HG03457 (cell line): Measurements from ENCODE around the gene MPI.
"Not testable (repeated sequence)": the region's sequence is repeated elsewhere in the genome, so short reads cannot be mapped to it uniquely, and the experiment has no call there.

ENCODE experiments used
- ATAC-seq: cut with Tn5 transposase; IDR thresholded peaks from one replicate; pipeline ENCODE4 v1.9.1; 2021; ENCODE audit warnings: moderate number of reproducible peaks; ENCODE audit not compliant: unreplicated experiment

Gene MPI

GRCh38 chr15:74890665-74890960, 771 bp downstream of the MPI start:
- no peak for ATAC-seq

DNA sequence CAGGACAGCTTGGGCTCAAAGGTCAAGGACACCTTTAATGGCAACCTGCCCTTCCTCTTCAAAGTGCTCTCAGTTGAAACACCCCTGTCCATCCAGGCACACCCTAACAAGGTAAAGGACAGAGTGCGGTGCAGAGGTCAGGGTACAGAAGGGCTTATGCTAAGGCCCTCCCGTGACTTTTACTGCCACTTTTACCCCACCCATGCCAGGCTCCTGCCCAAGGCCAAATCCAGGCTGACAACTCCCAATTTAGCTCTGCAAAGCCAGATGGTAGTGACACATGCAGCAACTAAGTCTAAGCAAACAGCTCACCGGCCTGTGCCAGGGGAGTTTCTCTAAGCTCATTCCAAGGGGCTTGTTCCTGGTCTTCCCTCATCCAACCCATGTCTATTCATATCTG, 1.6 kb downstream of the MPI start:
- ATAC-seq = no peak

DNA sequence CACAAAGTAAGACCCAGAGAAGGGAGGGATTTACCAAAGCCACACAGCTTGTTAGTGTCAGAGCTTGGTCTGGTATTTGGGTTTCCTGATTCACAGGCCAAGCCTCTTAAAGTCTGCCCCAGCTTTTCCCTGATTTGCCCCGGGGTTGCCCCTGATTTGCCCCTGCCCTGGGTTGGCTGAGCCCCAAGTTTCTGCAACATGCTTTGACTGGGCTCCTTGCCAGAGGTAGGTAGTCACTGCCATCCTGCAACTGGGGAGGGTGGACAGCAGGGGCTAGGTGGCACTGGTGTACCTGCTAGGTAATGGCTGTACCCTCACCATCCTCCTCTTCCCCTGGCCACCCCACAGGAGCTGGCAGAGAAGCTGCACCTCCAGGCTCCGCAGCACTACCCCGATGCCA, 2.5 kb downstream of the MPI start:
- ATAC-seq = no peak

DNA sequence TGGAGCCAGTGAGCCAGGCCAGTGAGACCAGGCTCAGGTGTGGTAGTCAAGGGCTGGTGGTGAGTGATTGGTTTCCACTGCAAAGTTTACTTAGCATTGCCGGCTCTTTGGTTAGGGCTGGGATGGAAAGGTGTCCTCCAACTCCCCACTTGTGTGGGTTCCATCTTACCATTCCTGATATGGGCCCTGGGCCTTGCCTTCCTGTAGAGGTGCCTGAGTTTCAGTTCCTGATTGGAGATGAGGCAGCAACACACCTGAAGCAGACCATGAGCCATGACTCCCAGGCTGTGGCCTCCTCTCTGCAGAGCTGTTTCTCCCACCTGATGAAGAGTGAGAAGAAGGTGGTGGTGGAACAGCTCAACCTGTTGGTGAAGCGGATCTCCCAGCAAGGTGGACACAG, 3.1 kb downstream of the MPI start:
- ATAC-seq = no peak

- no peak for ATAC-seq
Measured at GRCh38 chr15:74893627-74894026, 3.8 kb downstream of the MPI start.

DNA sequence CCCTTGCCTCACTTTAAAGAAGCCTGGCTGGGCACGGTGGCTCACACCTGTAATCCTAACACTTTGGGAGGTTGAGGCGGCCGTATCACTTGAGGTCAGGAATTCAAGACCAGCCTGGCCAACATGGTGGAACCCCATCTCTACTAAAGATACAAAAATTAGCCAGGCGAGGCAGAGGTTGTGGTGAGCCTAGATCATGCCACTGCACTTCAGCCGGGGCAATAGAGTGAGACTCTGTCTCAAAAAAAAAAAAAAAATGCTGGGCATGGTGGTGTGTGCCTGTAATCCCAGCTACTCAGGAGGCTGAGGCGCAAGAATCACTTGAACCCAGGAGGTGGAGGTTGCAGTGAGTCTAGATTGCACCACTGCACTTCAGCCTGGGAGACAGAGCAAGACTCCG, 4.5 kb downstream of the MPI start:
- ATAC-seq = not testable (repeated sequence)

DNA sequence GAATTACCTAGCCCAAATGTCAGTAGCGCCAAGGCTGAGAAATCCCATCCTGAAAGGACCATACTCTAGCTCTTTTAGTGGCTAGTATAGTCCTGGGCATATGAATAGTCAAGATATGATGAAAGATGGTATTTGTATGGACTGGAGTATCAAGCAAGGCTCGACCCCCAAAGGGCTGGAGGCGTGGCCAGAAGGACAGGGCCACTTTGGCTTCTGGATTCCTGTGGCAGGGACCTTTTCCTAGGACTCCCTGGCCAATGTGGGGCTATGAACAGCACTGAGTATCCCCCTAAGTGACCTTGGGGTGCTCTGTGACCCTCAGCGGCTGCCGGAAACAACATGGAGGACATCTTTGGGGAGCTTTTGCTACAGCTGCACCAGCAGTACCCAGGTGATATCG, 6.0 kb downstream of the MPI start:
- ATAC-seq = no peak

- ATAC-seq = no peak
Measured at GRCh38 chr15:74896316-74896715, 6.5 kb downstream of the MPI start.

DNA sequence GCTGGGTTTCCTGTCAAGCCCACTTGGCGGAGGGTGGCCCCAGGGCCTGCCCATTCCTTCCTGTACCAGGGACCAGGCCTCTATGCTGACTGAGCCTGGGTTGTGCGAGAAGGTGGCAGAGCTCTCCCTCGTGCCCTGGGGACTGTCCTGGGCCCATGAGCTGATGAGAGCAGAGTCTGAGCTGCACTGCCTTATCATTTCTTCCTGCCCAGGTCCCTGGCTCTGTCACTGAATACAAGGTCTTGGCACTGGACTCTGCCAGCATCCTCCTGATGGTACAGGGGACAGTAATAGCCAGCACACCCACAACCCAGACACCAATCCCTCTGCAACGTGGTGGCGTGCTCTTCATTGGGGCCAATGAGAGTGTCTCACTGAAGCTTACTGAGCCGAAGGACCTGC, 7.5 kb downstream of the MPI start:
- no peak for ATAC-seq

DNA sequence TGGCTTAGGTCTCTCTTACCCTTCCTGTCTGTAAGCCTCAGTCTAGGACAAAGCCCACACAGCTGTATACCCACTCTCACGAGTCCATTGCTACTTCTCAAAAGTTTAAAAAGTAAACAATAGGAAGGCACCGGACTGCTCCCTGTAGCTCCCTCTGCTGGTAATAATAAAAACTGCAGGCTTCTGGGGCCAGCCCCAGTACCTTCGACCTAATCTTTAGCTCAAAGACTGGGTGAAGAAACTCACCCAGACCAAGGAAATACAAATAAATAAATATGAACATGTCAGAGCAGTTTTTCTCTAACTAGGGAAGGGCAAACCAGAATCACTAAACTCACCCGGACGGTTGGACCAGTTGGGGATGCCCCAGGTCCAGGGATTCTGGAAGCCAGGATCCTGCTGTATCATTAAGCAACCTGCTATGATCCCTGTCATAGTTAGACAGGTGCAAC, 11.8 kb downstream of the MPI start:
- ATAC-seq = no peak

DNA sequence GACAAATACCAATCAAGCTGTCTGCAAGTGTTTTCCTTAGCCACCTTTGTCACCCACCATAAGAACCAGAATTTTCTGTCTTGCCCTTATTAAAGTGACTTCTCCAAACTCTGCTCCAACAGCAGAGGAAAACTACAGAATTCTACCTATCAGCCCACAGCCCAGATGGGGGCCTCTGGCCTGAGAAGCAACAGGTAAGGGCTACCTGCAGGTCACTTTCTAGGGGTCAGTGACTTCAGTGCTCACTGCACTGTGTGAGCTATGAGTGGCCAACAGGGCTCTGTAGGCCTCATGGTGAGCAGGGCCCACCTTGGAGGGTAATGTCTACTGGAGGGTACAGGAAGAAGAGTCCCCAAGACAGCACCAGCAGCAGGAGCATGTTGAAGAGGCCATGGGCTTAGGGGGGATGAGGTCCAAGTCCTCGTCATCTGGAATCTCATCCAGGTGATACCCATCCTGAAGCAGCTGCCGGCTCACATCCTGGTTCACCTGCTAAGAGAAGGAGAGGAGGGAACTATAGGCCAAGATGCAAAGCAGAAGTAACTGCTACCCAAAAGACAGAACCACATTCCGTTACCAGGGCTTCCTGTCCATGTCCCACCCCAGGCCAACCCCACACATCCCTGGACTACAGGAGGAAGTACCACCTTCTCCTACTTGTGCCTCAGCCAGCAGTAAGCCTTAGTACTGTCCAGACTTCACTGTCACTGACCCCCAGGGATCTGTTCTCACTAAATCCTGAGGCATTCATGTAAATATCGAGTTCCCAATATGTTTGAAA, 12.6 kb downstream of the MPI start:
- no peak for ATAC-seq

DNA sequence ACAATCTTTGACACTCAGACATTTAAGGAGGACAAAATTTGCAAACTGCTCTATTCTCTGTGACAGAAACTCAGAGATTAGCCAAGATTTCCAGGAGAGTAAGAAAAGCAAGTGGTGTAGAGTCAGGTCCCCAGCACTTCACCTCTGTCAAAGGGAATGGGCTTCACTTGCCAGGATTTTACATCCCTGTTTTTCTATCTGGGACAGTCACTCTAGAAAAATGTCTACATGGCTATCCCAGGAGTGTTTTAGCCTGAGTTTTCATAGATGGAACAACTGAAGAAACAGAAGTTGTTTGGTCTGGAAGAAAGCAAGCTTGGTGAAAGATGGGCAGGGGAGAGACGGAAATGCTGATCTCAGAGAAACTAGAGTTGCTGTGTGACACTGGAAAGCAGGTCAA, 13.8 kb downstream of the MPI start:
- ATAC-seq = no peak

- ATAC-seq = no peak
Measured at GRCh38 chr15:74904190-74904805, 14.5 kb downstream of the MPI start.

DNA sequence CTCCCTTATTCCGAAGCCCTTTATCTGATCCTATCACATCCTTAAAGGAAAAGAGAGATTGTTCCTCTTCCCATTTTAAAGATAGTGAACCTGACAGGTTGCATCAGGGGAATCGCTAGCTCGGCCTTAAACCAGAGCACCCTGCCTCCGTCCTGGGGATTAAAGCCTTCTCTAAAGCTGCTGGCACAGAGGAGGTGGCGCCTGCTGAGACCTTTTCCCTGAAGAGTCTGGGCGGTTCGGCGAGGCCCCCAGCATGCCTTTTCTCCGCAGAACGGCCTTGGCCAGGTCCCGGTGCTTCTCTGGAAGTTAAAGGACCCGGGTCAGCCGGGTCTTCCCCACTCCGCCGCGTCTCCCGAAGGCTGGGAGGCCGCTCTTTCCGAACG, 16.2 kb downstream of the MPI start:
- ATAC-seq = no peak

DNA sequence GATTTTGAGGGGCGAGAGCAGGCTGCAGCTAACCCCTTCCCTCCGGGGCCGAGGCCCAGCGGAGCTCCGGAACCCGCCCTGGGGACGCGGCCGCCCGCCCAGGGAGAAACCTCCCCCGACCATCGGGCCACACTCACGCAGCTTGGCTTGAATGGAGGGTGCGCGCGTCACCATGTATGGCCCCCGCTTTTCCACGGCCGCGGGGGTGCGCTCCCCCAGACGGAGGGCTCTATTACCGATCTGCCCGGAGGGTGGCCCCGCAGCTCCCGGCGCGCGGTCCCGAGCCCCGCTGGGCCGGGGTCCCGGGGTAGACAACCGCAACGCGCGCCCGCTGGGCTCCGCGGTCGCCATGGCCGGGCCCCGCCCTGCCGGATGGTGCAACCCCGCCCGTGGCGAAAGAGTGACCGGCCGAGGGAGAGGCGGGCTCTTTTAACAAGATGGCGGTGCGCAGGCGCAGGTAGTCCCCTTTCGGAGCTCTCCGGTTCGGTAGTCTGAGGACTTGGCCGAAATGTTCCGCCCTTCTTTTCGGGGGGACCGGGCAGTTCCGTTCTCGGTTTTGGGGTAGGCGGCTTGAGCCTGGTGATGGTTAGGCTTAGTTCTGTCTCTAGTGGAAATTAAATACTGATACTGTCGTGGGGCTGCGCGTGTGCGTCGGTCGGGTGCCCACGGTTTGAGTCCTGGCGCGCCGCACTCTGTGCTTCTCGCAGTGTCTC, 16.8 kb downstream of the MPI start, which contains the start of gene FAM219B:
FAM219B (minus strand) TSS at position 402 of the 713 bp plus-strand sequence; CDS start at position 351, 51 bp downstream.
- no peak for ATAC-seq

DNA sequence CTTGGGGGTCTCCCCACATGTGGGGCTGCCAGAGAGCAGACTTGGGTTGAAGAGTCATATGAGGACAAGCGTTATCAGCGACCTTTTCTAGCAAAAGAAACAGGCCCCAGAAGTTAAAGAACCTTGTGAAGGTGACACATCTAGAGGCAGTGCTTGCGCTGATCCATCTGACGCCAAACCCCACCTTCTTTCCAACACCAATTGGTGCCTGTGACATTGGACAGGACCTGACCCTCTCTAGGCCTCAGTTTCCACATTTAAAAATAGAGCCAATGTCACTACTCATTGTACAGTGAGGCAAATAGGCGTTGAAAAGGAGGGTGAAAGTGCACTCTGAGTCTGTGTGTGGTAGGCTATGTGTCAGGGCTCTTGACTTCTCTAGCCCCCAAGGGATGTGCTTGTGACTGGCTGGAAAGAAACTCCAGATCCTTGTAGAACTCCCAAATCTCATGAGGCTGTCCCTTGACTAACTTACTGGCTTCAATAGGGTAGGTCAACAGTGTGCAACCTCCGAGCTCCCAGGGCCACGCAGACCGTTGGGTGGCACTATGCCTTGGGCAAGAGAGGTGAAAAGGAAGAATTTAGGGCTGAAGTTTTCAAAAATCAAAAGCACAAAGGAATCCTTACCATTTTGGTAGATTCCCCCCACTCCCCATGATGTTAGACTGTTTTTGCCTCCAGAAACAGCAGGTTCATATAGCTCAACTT, 17.5 kb downstream of the MPI start:
- ATAC-seq = no peak

DNA sequence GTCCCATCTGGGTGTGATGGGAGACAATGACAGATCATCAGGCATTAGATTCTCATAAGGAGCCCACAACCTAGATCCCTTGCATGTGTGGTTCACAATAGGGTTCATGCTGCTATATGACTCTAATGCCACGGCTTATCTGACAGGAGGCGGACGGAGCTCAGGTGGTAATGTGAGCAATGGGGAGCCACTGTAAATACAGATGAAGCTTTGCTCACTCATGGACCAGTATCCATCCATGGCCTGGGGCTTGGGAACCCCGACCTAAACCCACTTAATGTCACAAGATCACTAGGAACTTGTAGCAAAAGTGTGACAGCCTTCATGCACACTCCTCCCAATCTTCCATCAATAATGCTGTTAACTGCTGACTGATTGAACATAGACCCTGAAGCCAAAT, 18.8 kb downstream of the MPI start:
- no peak for ATAC-seq

DNA sequence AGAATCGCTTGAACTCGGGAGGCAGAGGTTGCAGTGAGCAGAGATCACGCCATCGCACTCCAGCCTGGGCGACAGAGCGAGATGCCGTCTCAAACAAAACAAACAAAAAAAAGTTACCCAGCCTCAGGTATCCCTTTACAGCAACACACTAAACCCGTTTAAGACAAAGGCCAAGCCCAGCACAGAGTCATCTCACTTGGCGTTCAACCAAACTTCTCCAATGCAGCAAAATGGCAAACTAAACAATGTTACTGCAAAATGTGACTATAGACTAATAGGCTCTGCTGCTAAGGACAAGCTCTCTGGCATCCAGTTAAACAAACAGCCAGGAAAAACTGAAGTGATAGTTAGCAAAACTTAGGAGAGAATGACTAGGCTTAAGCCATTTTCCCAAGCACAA, 23.2 kb downstream of the MPI start:
- ATAC-seq = no peak

GRCh38 chr15:74913799-74914198, 24.0 kb downstream of the MPI start:
- ATAC-seq = not testable (repeated sequence)

DNA sequence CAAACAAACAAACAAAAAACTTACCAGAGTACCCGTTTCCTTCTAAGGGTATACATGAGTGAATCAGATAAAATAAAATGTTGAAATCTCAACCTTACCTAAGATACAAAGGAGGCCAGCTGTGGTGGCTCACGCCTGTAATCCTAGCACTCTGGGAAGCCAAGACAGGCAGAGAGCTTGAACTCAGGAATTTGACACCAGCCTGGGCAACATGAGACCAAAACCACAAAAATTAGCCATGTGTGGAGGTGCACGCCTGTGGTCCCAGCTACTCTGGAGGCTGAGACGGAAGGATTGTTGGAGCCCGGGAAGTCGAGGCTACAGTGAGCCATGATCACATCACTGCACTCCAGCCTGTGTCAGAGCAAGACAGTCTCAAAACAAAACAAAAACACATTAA, 27.8 kb downstream of the MPI start:
- no peak for ATAC-seq

DNA sequence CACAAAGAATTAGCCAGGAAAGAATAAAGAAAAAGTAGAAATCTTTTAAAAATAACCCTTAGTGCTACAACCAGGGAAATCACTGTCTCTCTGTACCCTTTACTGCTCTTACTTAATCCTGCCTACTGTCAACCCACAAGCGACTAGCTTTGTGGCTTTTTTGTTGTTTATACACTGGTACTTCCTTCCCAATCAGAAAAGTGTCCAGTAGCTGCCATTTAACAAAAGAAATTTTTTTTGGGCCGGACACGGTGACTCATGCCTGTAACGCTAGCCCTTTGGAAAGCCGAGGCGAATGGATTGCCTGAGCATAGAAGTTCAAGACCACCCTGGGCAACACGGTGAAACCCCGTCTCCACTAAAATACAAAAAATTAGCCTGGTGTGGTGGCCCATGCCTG, 30.6 kb downstream of the MPI start:
- ATAC-seq = no peak

DNA sequence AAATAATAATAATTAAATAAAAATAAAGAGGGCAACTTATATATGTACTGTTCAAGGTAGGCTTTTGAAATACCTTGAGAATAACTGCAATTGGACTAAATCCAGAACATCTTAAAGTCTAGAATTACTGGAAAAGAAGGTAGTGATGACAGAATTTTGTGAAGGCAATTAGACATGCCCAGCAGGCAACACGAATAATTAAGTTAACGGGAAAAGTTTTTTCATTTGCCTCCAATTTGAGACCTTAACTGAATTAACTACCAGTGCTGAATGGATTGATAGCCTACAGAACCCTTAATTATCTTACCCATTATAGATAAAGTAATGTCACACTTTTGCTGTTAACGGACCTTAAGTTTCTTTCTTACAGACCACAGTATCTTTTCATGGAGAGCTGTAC, 34.7 kb downstream of the MPI start:
- ATAC-seq = no peak
